ENCODE measurements around the gene LY9.

Gene LY9

DNA sequence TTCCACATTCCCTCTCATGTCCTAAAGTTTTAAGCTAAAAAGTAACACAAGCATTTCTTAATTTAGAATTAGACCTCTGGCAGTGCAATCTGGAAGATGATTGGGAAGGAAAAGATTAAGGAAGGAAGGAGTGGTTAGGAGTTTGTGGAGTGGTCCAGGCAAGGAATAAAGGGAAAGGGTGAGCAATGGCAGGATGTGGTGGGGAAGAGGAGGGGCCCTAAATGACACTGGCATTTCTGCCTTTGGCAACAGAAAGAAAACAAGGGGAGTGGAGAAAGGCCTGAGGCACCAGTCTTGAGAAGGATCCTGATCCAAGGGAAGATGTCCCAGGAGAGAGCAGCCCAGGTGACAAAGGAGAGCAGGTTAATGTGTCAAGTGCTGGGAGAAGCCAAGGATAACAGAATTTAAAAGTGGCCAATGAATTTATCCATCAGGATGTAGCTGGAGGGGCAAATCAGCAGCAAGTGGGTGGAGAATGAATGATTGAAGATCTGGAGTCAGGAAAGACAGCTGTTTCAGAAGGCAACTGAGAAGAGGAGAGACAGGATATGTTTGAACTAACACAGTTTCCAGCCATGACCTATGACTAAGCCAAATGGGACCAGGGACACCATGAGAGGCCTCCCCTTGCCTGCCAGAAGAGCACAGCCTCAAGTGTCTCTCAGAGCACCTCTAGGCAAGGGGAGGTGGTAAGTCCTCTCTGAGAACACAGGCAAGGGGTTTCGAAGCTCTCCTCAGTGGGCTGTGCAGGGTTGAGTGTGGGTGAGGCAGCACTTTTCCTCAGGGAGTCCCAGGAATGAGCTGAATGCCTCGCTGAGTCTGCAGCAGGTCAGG is 20.9 kb upstream of the LY9 start:
- no peak overlapping the region for H3K27ac ChIP-seq
- TF ChIP-seq, protein P1, sequence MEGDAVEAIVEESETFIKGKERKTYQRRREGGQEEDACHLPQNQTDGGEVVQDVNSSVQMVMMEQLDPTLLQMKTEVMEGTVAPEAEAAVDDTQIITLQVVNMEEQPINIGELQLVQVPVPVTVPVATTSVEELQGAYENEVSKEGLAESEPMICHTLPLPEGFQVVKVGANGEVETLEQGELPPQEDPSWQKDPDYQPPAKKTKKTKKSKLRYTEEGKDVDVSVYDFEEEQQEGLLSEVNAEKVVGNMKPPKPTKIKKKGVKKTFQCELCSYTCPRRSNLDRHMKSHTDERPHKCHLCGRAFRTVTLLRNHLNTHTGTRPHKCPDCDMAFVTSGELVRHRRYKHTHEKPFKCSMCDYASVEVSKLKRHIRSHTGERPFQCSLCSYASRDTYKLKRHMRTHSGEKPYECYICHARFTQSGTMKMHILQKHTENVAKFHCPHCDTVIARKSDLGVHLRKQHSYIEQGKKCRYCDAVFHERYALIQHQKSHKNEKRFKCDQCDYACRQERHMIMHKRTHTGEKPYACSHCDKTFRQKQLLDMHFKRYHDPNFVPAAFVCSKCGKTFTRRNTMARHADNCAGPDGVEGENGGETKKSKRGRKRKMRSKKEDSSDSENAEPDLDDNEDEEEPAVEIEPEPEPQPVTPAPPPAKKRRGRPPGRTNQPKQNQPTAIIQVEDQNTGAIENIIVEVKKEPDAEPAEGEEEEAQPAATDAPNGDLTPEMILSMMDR (conservative IDR thresholded peaks at IDR 0.05) = no peak
- TF ChIP-seq ZFX (IDR thresholded peaks at IDR 0.05) = no peak

DNA sequence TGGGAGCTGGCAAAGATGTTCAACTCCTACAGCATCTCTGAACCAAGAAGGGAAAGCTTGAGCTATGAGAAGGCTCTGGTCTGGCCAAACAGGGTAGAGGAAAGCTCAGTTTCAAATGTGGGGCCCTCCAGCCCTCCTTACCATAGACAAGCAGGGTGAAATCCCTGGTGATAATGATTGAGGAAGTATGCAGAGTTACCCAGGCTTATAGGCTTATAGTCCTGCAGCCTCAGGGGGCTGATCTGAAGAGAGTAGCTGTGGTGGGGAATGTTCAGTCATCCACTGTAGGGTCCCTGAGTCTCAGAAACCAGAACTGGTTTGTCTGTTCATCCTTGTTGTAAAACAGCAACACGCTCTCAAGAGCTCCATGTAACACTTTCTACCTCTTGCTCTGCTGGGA is 19.8 kb upstream of the LY9 start:
- H3K27ac ChIP-seq = no peak overlapping the region
- no peak for TF ChIP-seq ZFX (IDR thresholded peaks at IDR 0.05)
- TF ChIP-seq, protein P1 (conservative IDR thresholded peaks at IDR 0.05) = no peak

DNA sequence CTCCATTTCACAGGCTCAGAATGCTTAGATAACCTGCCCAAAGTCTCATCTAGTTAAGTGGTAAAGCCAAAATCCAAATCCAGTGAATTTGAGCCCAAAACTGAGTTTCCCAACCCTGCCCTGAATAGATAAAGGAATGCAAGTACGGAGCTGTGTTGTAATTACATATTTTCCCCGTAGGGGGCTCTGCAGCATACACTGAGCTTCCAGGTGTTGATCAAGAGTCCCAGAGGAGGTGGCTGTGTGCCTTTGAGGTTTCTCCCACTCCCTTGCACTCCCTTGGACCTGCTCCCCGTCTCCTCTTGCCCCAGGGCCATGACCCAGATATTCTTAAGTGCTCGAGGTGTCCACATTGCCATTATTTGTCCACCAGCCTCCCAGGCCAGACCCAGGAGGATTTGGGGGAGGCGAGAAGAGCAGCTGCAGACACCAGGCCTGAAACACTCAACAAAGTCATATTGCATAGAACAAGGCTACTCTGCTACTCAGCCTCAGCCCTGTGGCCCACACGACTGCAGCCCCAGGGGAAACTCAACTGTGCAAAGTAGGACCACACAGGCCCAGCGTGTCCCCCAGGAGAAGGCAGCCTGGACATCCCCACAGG is 18.4 kb upstream of the LY9 start:
- TF ChIP-seq, protein P1 (conservative IDR thresholded peaks at IDR 0.05) = peak; percentile 78
- no peak for TF ChIP-seq ZFX (IDR thresholded peaks at IDR 0.05)
- H3K27ac ChIP-seq = no peak overlapping the region

DNA sequence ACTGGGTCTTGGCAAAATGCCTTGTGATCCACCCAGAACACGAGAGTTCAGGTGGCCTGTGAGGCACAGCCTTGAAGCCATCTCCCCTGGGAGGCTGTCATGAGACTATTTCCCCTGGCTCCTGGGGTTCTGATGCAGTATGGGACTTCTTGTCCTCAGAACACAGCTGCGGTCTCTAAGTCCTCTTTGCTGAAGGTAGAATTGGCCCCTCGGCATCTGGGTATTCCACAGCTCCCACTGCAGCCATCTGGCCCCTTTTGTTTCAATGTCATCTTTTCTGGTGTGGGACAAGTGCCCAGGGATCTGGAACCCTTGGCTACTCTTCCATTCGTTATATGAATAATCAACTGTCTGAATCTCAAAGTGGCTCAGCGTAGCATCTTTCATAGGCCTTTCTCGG is 17.0 kb upstream of the LY9 start:
- no peak for TF ChIP-seq ZFX (IDR thresholded peaks at IDR 0.05)
- TF ChIP-seq, protein P1 (conservative IDR thresholded peaks at IDR 0.05) = no peak
- no peak overlapping the region for H3K27ac ChIP-seq

DNA sequence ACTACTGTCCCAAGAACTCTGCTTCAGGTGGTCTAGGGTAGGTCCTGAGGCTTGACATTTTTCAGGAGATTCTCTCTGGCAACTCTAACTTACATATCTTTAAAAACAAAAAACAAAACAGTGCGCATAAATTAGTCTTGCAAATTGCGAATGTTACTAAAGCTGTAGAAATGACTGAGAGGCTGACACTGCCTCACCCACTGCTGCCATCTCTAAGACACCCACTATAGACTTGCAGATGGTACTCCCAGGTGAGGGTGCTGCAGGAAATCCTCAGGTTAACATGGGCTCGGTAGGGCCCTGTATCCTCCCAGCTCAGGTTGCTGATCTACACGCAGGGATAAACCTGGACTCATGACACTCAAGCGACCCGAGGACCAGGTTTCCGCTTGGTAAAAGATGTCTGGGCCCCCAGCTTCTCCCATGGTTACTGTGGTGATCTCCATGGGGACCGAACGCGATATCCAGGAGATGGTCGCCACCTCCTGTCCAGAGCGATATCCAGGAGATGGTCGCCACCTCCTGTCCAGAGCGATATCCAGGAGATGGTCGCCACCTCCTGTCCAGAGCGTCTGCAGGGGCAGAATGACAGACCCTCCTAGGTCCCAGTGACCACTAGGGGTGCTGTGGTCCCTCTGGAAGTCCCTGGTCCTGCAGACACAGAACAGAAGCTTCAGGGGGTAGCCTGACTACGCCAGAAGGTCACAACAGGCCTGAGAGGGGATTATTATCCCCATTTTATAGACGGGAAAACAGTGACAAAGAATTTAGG is 16.2 kb upstream of the LY9 start:
- H3K27ac ChIP-seq = no peak overlapping the region
- TF ChIP-seq, protein P1 (conservative IDR thresholded peaks at IDR 0.05) = peak; percentile 67
- no peak for TF ChIP-seq ZFX (IDR thresholded peaks at IDR 0.05)

DNA sequence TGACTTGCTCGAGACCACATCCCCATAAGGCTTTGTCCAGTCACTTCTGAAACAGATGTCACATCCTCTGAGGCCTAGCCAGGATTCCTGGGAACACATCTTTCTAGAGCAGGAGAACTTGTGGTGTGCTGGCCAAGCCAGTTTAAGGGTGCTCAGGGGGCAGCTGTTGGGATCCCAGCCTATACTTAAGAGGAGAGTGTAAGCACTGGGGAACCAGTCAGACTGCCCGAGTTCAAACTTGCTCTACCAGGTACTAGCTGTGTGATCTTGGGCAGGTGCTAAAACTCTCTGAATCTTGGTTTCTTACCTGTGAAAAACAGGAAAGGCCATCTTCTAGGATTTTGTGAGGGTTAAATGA is 15.6 kb upstream of the LY9 start:
- TF ChIP-seq, protein P1 (conservative IDR thresholded peaks at IDR 0.05) = peak; percentile 42
- TF ChIP-seq ZFX (IDR thresholded peaks at IDR 0.05) = no peak
- no peak overlapping the region for H3K27ac ChIP-seq

Data from C4-2B (cell line).